ENCODE results near the gene BMPR1B.

GRCh38 chr4:94762326-94762725, 4.6 kb downstream of the BMPR1B start:
- TF ChIP-seq CTCF (IDR thresholded peaks at IDR 0.05; ENCODE audit: poor library complexity): no peak
- no peak for TF ChIP-seq EZH2 (IDR thresholded peaks at IDR 0.05; ENCODE audit: borderline replicate concordance)

Measured in hepatocyte (in vitro differentiated cells).